Type B pancreatic cell (in vitro differentiated cells): ENCODE measurements around the gene ETV3L. TPM values are rescaled to one million over a fixed set of nuclear protein-coding genes. Genes with fewer than 3 reads are reported as not detected.

ENCODE experiments used
- DNase-seq: peaks from one replicate; pipeline ENCODE4 v3.0.0; 2021; ENCODE audit warnings: mixed read lengths; ENCODE audit not compliant: unreplicated experiment; ENCODE audit errors: extremely low spot score
- H3K27ac Mint-ChIP-seq: 2 replicates; pipeline ENCODE4 v1.8.0; 2021; ENCODE audit warnings: mild to moderate bottlenecking, mixed read lengths
- H3K27me3 Mint-ChIP-seq: 2 replicates; pipeline ENCODE4 v1.8.0; 2021; ENCODE audit warnings: mixed read lengths
- H3K36me3 Mint-ChIP-seq: 2 replicates; pipeline ENCODE4 v1.8.0; 2021; ENCODE audit warnings: mixed read lengths
- H3K4me1 Mint-ChIP-seq: one replicate; pipeline ENCODE4 v1.8.0; 2021; ENCODE audit warnings: mixed read lengths; ENCODE audit not compliant: unreplicated experiment
- H3K4me3 Mint-ChIP-seq: 2 replicates; pipeline ENCODE4 v1.8.0; 2021; ENCODE audit warnings: mild to moderate bottlenecking, mixed read lengths
- H3K9me3 Mint-ChIP-seq: 2 replicates; pipeline ENCODE4 v1.8.0; 2021; ENCODE audit warnings: mixed read lengths
- long read RNA-seq: library from polyadenylated mRNA; unstranded; transcript quantifications from one replicate; pipeline ENCODE4 v2.0.0, GENCODE V29; 2020
- total RNA-seq: library from RNA; stranded (reverse); gene quantifications from 2 replicates; pipeline ENCODE4 v1.2.1, GENCODE V29; 2021; ENCODE audit warnings: low replicate concordance
- TF ChIP-seq, protein P1 (sequence below): fragments of 200-600 bp; sonication (generic); conservative IDR thresholded peaks from 2 replicates; pipeline ENCODE4 v1.5.0; 2021; ENCODE audit warnings: antibody characterized with exemption, mild to moderate bottlenecking

ETV3L gene
- not detected in 2 replicates for total RNA-seq
- long read RNA-seq: 0 reads

DNA sequence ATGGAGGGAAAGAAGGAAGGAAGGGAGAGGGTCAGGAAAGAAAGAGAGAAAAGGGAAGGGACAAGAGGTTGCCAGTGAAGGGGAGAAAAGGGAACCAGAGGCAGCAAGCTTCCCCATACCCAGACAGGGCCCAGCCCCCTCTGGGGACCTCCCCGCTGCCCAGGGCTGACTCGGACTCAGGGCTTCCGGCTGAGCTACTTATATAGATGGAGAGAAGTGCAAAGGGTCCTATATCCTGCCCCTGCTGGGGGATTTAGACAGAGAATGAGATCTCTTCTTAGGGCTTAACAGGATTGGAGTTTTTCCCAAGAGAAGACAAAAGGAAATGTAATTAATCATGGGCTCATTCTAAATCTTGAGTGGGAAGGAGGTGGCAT is at the start of gene ETV3L:
Gene ETV3L (minus strand): TSS at position 176 of the 377 bp plus-strand sequence. CDS start 285 bp downstream, outside the sequence.
- Mint-ChIP-seq H3K27ac (no peak within 1 kb of the TSS), H3K4me3 (no peak within 1 kb of the TSS), H3K4me1 (peaks cover 9% of the 10 kb centered on the region), H3K27me3 (peaks cover 11% of the 10 kb centered on the region), H3K36me3 (no peaks in the 10 kb centered on the region), H3K9me3 (no peaks in the 10 kb centered on the region)
- DNase-seq: no peak
- TF ChIP-seq, protein P1, sequence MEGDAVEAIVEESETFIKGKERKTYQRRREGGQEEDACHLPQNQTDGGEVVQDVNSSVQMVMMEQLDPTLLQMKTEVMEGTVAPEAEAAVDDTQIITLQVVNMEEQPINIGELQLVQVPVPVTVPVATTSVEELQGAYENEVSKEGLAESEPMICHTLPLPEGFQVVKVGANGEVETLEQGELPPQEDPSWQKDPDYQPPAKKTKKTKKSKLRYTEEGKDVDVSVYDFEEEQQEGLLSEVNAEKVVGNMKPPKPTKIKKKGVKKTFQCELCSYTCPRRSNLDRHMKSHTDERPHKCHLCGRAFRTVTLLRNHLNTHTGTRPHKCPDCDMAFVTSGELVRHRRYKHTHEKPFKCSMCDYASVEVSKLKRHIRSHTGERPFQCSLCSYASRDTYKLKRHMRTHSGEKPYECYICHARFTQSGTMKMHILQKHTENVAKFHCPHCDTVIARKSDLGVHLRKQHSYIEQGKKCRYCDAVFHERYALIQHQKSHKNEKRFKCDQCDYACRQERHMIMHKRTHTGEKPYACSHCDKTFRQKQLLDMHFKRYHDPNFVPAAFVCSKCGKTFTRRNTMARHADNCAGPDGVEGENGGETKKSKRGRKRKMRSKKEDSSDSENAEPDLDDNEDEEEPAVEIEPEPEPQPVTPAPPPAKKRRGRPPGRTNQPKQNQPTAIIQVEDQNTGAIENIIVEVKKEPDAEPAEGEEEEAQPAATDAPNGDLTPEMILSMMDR: no peak

DNA sequence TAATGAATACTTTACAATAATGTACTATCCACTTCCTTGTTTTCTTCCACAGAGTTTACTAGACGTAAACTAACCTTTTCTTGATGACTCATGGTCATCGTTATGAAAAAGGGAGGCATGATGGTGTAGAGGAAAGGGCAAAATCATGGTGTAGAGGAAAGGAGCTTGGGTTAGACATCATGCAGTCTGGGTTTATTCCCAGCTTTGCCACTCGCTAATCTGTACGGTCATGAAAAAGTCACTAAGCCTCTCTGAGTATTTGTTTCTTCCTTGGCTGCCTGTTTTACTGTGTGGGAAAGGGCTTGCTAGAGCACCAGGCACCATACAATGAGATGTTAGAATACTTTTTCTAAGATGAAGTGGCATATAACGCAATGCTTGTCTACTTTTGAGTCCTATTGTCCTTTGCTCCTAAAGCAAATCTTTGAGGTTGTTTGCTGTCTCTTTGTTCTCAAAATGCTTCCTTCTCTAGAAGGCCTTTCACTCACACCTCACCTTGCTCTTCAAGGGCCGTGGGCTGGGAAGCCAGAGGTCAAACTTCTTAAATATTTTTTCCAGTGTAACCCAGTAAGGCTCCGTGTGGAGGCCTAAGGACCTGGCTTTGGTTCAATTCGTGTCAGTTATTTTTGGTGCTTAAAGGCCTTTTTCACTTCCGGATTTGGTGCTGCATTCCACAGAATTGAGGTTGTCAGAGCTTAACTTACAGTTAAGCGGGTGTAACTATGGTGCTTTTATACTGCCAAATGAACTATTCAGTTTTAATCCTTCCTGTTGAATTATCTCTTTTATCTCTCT is 48.5 kb upstream of the ETV3L start:
- peak overlapping the region; percentile 78 for H3K27ac Mint-ChIP-seq
- TF ChIP-seq, protein P1: no peak
- no peaks in the 10 kb centered on the region for H3K36me3 Mint-ChIP-seq
- H3K27me3 Mint-ChIP-seq: no peaks in the 10 kb centered on the region
- DNase-seq: no peak
- H3K4me1 Mint-ChIP-seq: peaks cover 21% of the 10 kb centered on the region
- no peak overlapping the region for H3K4me3 Mint-ChIP-seq
- H3K9me3 Mint-ChIP-seq: no peaks in the 10 kb centered on the region

DNA sequence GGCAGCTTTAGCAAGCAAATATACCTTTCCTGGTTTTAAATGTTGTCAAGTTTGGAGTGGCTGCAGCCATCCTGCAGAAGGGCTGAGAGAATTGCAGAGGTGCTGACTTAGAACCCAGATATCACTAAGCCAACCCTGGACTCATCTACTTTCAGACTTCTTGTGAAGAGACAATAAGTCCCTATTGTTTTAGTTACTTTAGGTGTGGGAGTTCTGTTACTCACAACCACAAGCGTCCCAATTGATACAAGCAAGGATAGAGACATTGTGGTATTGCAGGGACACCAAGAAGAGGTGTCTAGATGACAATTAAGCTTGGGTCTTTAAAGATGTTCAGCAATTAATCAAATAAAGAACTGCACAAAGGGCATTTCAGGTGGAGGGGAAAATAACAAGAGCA is 47.4 kb upstream of the ETV3L start:
- H3K27me3 Mint-ChIP-seq: no peaks in the 10 kb centered on the region
- H3K9me3 Mint-ChIP-seq: no peaks in the 10 kb centered on the region
- H3K4me1 Mint-ChIP-seq: peaks cover 12% of the 10 kb centered on the region
- H3K36me3 Mint-ChIP-seq: no peaks in the 10 kb centered on the region
- TF ChIP-seq, protein P1: no peak
- no peak overlapping the region for H3K4me3 Mint-ChIP-seq
- DNase-seq: no peak
- H3K27ac Mint-ChIP-seq: no peak overlapping the region

DNA sequence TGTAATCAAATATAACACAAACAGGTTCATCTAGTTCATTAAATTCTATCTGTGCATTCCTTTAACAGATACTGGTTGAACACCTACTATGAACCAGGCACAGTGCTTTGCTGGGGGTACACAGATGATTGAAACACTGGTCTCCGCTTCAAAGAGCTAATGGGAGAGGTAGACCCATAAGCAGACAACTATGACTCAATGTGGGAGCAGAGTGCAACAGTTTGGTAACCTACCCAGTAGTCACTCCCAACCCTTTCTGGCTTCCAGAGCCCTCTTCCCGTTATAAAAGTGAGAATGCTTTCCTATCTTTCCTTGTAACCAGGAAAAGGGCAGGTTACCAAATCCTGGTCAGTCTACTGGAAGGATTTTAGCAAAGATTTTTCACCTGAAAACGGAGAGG is 46.6 kb upstream of the ETV3L start:
- Mint-ChIP-seq H3K4me1 (peaks cover 6% of the 10 kb centered on the region), H3K36me3 (no peaks in the 10 kb centered on the region), H3K4me3 (no peak overlapping the region), H3K9me3 (no peaks in the 10 kb centered on the region), H3K27ac (no peak overlapping the region), H3K27me3 (no peaks in the 10 kb centered on the region)
- DNase-seq: no peak
- TF ChIP-seq, protein P1: no peak

DNA sequence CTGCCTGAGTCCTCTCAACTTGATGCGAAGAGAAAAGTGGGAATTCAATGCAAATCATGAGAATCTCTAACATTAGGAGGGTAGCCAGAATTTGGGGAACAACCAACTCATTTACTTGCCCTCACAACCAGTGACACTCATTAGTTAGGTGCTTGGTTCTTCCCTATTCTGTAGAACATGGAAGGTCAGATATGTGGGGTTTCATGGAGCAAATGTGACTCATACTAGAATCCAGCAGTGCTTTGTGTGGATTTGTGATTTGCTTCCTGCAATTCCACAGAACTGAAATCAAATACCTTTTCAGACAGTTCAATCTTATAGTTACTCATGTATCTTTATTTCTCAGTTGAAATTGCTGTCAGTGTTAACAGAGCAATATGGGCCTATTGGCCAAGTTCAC is 45.5 kb upstream of the ETV3L start:
- DNase-seq: no peak
- TF ChIP-seq, protein P1: no peak
- Mint-ChIP-seq H3K4me3 (no peak overlapping the region), H3K36me3 (no peaks in the 10 kb centered on the region), H3K27ac (no peak overlapping the region), H3K4me1 (peaks cover 11% of the 10 kb centered on the region), H3K9me3 (no peaks in the 10 kb centered on the region), H3K27me3 (no peaks in the 10 kb centered on the region)
